GM19023 (cell line): Measurements from ENCODE around the gene KCNQ1.

Source experiments
- ATAC-seq: cut with Tn5 transposase; IDR thresholded peaks from one replicate; pipeline ENCODE4 v1.9.1; 2021; ENCODE audit warnings: mild to moderate bottlenecking, moderate library complexity; ENCODE audit not compliant: unreplicated experiment

The KCNQ1 gene

GRCh38 chr11:2842876-2843275 is 398.1 kb downstream of the KCNQ1 start:
- no peak for ATAC-seq

GRCh38 chr11:2843551-2843950 is 398.7 kb downstream of the KCNQ1 start:
- no peak for ATAC-seq

- ATAC-seq: no peak
Observed at GRCh38 chr11:2844116-2844842, 399.5 kb downstream of the KCNQ1 start.

- ATAC-seq: no peak
Observed at GRCh38 chr11:2844996-2845395, 400.2 kb downstream of the KCNQ1 start.

GRCh38 chr11:2846056-2846455 is 401.2 kb downstream of the KCNQ1 start:
- no peak for ATAC-seq

GRCh38 chr11:2846470-2846869 is 401.7 kb downstream of the KCNQ1 start:
- ATAC-seq: no peak

GRCh38 chr11:2847561-2847960 is 402.8 kb downstream of the KCNQ1 start:
- ATAC-seq: no peak

GRCh38 chr11:2848497-2848896 is 403.7 kb downstream of the KCNQ1 start:
- ATAC-seq: no peak

GRCh38 chr11:2849994-2850770 is 405.4 kb downstream of the KCNQ1 start:
- no peak for ATAC-seq

- no peak for ATAC-seq
Observed at GRCh38 chr11:2853401-2853800, 408.6 kb downstream of the KCNQ1 start.

GRCh38 chr11:2853997-2854560 is 409.3 kb downstream of the KCNQ1 start:
- ATAC-seq: no peak

- ATAC-seq: no peak
Observed at GRCh38 chr11:2855162-2855561, 410.4 kb downstream of the KCNQ1 start.

GRCh38 chr11:2857276-2857675 is 412.5 kb downstream of the KCNQ1 start:
- no peak for ATAC-seq

- no peak for ATAC-seq
Observed at GRCh38 chr11:2857918-2858317, 413.1 kb downstream of the KCNQ1 start.

GRCh38 chr11:2858995-2859698 is 414.3 kb downstream of the KCNQ1 start:
- ATAC-seq: no peak

GRCh38 chr11:2859699-2860037 is 414.9 kb downstream of the KCNQ1 start:
- ATAC-seq: no peak

GRCh38 chr11:2860636-2861035 is 415.8 kb downstream of the KCNQ1 start:
- peak; percentile 72 for ATAC-seq

- no peak for ATAC-seq
Observed at GRCh38 chr11:2862395-2863275, 417.8 kb downstream of the KCNQ1 start.

- no peak for ATAC-seq
Observed at GRCh38 chr11:2863276-2863618, 418.4 kb downstream of the KCNQ1 start.

GRCh38 chr11:2864901-2865300 is 420.1 kb downstream of the KCNQ1 start:
- ATAC-seq: no peak
